Neural progenitor cell (in vitro differentiated cells): ENCODE data around the gene ST6GAL1. TPM values are rescaled to one million over a fixed set of nuclear protein-coding genes. Genes with fewer than 3 reads are reported as not detected.

Experiments
- DNase-seq: peaks from one replicate; pipeline ENCODE4 v3.0.0-alpha.2; 2016; ENCODE audit warnings: low spot score
- H2AFZ ChIP-seq: fragments of 200-600 bp; sonication (generic); replicated peaks from 2 replicates; pipeline ENCODE4 v1.6.1; 2016; ENCODE audit warnings: antibody characterized with exemption
- H3F3A ChIP-seq: fragments of 200-600 bp; sonication (generic); 2 replicates; pipeline ENCODE4 v1.6.1; 2016; ENCODE audit warnings: antibody characterized with exemption, low read depth
- H3K27ac ChIP-seq: fragments of 200-600 bp; sonication (generic); 2 replicates; pipeline ENCODE4 v1.5.1; 2016; ENCODE audit warnings: mild to moderate bottlenecking
- H3K27me3 ChIP-seq: fragments of 200-600 bp; sonication (generic); 2 replicates; pipeline ENCODE4 v1.6.1; 2016; ENCODE audit warnings: mild to moderate bottlenecking, moderate library complexity
- H3K36me3 ChIP-seq: fragments of 200-600 bp; sonication (generic); 2 replicates; pipeline ENCODE4 v1.5.1; 2016
- H3K4me1 ChIP-seq: fragments of 200-600 bp; sonication (generic); 2 replicates; pipeline ENCODE4 v1.6.1; 2016; ENCODE audit warnings: mixed run types
- H3K4me2 ChIP-seq: fragments of 200-600 bp; sonication (generic); 2 replicates; pipeline ENCODE4 v1.6.1; 2016
- H3K4me3 ChIP-seq: fragments of 200-600 bp; sonication (generic); 2 replicates; pipeline ENCODE4 v1.5.1; 2016
- H3K79me2 ChIP-seq: fragments of 200-600 bp; sonication (generic); 2 replicates; pipeline ENCODE4 v1.6.1; 2016; ENCODE audit warnings: low read depth
- H3K9ac ChIP-seq: fragments of 200-600 bp; sonication (generic); 2 replicates; pipeline ENCODE4 v1.6.1; 2016
- H3K9me3 ChIP-seq: fragments of 200-600 bp; sonication (generic); 2 replicates; pipeline ENCODE4 v1.5.1; 2016; ENCODE audit warnings: low read depth
- H4K20me1 ChIP-seq: fragments of 200-600 bp; sonication (generic); 2 replicates; pipeline ENCODE4 v1.6.1; 2016; ENCODE audit warnings: low read depth
- H3K27ac Mint-ChIP-seq: 3 replicates; pipeline ENCODE4 v1.8.0; 2021; ENCODE audit warnings: mixed read lengths
- H3K27me3 Mint-ChIP-seq: 2 replicates; pipeline ENCODE4 v1.8.0; 2022; ENCODE audit warnings: low read depth, mild to moderate bottlenecking, inconsistent platforms, moderate library complexity, mixed read lengths; ENCODE audit not compliant: insufficient read depth
- H3K36me3 Mint-ChIP-seq: 3 replicates; pipeline ENCODE4 v1.8.0; 2021; ENCODE audit warnings: mixed read lengths
- H3K4me1 Mint-ChIP-seq: 3 replicates; pipeline ENCODE4 v1.8.0; 2021; ENCODE audit warnings: mixed read lengths
- H3K4me3 Mint-ChIP-seq: 3 replicates; pipeline ENCODE4 v1.8.0; 2021; ENCODE audit warnings: mild to moderate bottlenecking, moderate library complexity, mixed read lengths
- H3K9me3 Mint-ChIP-seq: 3 replicates; pipeline ENCODE4 v1.8.0; 2020; ENCODE audit warnings: mixed read lengths
- CTCF ChIP-seq: fragments of 200-600 bp; sonication (generic); IDR thresholded peaks from 2 replicates; pipeline ENCODE4 v1.5.1; 2017; ENCODE audit warnings: antibody characterized with exemption, mild to moderate bottlenecking
- EZH2 ChIP-seq: fragments of 200-600 bp; sonication (generic); IDR thresholded peaks from 2 replicates; pipeline ENCODE4 v1.6.1; 2017; ENCODE audit warnings: antibody characterized with exemption, mild to moderate bottlenecking, moderate library complexity
- EZH2phosphoT487 ChIP-seq: fragments of 200-600 bp; sonication (generic); IDR thresholded peaks from 2 replicates; pipeline ENCODE4 v1.6.1; 2017; ENCODE audit warnings: antibody characterized with exemption
- total RNA-seq: library from RNA; depleted of rRNA; stranded (reverse); fragments of >200 nt; gene quantifications from 2 replicates; pipeline ENCODE4 v1.2.3, GENCODE V29; 2015; ENCODE audit warnings: low replicate concordance

ST6GAL1 gene
- total RNA-seq, 1 donor from 2014 or later, result 27.3 TPM

- Histone ChIP-seq H2AFZ (no peak overlapping the region), H3K9ac (no peak overlapping the region), H3F3A (peaks cover 5% of the 10 kb centered on the region), H3K27ac (no peak overlapping the region), H3K79me2 (no peaks in the 10 kb centered on the region), H3K4me3 (no peak overlapping the region), H3K9me3 (no peaks in the 10 kb centered on the region), H3K4me2 (no peak overlapping the region), H4K20me1 (no peaks in the 10 kb centered on the region), H3K36me3 (no peaks in the 10 kb centered on the region), H3K4me1 (peaks cover 22% of the 10 kb centered on the region), H3K27me3 (no peaks in the 10 kb centered on the region)
- TF ChIP-seq CTCF (no peak), EZH2 (no peak), EZH2phosphoT487 (no peak)
- H3K27ac Mint-ChIP-seq, result no peak overlapping the region
- peaks cover 16% of the 10 kb centered on the region for H3K36me3 Mint-ChIP-seq
- peaks cover 28% of the 10 kb centered on the region for H3K4me1 Mint-ChIP-seq
- no peak overlapping the region for H3K4me3 Mint-ChIP-seq
- no peaks in the 10 kb centered on the region for H3K9me3 Mint-ChIP-seq
- no peaks in the 10 kb centered on the region for H3K27me3 Mint-ChIP-seq
- DNase-seq, result no peak
Observed at GRCh38 chr3:187064210-187065115, 134.1 kb downstream of the ST6GAL1 start.

GRCh38 chr3:187066228-187066995, 136.1 kb downstream of the ST6GAL1 start:
- Histone ChIP-seq H3K4me1 (peaks cover 22% of the 10 kb centered on the region), H3K27me3 (no peaks in the 10 kb centered on the region), H3K9ac (no peak overlapping the region), H2AFZ (no peak overlapping the region), H3K79me2 (no peaks in the 10 kb centered on the region), H3K27ac (no peak overlapping the region), H4K20me1 (no peaks in the 10 kb centered on the region), H3K36me3 (no peaks in the 10 kb centered on the region), H3K4me2 (no peak overlapping the region), H3K9me3 (no peaks in the 10 kb centered on the region), H3F3A (peaks cover 5% of the 10 kb centered on the region), H3K4me3 (no peak overlapping the region)
- Mint-ChIP-seq H3K27ac (no peak overlapping the region), H3K27me3 (no peaks in the 10 kb centered on the region), H3K9me3 (no peaks in the 10 kb centered on the region), H3K36me3 (peaks cover 19% of the 10 kb centered on the region), H3K4me3 (no peak overlapping the region), H3K4me1 (peaks cover 28% of the 10 kb centered on the region)
- DNase-seq, result peak; percentile 61
- no peak for TF ChIP-seq EZH2phosphoT487
- TF ChIP-seq CTCF, result peak; percentile 47

- no peak for DNase-seq
- Histone ChIP-seq H3K27ac (no peak overlapping the region), H4K20me1 (no peaks in the 10 kb centered on the region), H3K9ac (no peak overlapping the region), H3K9me3 (no peaks in the 10 kb centered on the region), H3K79me2 (no peaks in the 10 kb centered on the region), H3K27me3 (no peaks in the 10 kb centered on the region), H3K4me1 (peaks cover 17% of the 10 kb centered on the region), H3K4me3 (no peak overlapping the region), H3F3A (peaks cover 5% of the 10 kb centered on the region), H3K36me3 (no peaks in the 10 kb centered on the region), H2AFZ (no peak overlapping the region), H3K4me2 (no peak overlapping the region)
- TF ChIP-seq EZH2phosphoT487 (no peak), EZH2 (no peak), CTCF (no peak)
- Mint-ChIP-seq H3K9me3 (no peaks in the 10 kb centered on the region), H3K36me3 (peaks cover 14% of the 10 kb centered on the region), H3K4me1 (peaks cover 25% of the 10 kb centered on the region), H3K4me3 (no peak overlapping the region), H3K27ac (peak overlapping the region; percentile 53), H3K27me3 (no peaks in the 10 kb centered on the region)
Observed at GRCh38 chr3:187068787-187069186, 138.5 kb downstream of the ST6GAL1 start.
